Fibroblast of upper back skin (primary cell): Measurements from ENCODE around the gene CREG2.
"Not testable (repeated sequence)": the region's sequence is repeated elsewhere in the genome, so short reads cannot be mapped to it uniquely, and the experiment has no call there.

Experiments used
- DNase-seq: peaks from one replicate; pipeline ENCODE4 v3.0.0-alpha.2; 2013

The CREG2 gene

DNA sequence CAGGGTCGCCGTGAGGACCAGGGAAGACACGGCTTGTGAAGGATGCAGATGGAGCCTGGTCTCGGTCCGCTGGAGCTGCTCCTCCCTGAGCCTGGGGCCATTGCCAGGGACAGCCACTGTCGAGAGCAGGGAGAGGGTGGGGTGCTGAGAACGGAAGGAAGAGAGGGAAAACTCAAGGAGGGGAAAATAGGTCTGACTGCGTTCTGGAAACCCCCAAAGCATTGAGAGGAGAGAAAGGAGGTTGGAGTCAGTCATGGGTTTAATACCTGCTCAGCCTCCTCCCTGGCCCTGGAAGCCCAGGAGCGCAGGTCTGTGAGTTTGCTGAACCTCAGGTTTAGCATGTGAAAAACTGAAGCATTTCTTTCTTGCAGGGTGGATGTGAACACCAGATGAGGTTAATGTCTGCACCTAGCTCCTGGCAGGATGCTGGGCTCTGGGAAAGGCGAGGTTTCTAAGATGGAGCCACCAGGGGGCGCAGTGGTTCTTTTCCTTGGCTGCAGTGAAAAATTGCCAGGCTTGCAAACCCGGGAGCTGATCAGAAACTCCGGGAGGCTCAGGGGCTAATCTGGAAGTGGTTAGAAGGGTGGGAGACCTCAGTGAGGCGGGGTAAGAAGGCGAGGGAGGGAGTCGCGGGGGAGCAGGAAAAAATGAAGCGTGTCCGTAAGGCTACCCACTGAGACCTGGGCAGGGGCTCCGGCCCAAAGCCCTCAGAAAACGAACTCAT lies 45.2 kb downstream of the CREG2 start:
- DNase-seq = peak; percentile 79

DNA sequence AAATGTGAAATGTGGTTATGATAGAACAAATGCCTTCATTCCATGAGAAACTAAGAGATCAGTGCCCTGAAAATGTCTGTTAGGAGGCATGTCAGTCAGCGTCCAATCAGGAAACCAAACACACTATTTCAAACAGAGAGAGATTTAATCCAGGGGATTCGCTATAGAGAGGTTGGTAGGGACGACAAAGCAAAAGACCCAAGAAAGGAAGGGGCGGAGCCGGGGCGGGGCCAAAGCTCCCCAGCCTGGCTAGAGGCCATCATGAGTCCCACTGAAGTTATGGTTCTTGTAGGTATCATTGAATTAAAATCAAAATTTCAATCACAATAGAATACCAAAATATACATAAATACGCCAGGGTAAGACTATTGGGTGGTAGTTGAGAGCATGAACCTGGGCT lies 45.9 kb downstream of the CREG2 start:
- DNase-seq = no peak

DNA sequence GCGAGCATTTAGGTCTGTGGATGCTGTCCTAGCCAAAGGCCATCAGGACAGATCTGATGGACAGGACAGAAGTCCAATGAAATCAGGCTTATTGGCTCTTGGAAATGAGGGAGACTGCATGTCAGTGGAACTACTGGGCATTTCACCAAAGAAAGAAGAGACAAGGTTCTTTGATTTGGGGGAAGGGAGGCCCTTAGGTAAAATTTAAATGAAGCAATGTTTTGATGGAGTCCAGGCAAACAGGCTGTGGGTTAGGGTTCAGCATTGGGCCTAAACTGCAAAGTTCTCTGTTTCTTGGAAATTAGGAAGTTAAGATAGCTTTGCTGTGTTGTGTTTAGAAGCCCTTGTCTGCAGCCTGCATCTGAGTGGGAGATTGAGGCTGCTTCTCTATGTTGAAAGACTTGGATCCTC lies 47.2 kb downstream of the CREG2 start:
- DNase-seq = no peak

DNA sequence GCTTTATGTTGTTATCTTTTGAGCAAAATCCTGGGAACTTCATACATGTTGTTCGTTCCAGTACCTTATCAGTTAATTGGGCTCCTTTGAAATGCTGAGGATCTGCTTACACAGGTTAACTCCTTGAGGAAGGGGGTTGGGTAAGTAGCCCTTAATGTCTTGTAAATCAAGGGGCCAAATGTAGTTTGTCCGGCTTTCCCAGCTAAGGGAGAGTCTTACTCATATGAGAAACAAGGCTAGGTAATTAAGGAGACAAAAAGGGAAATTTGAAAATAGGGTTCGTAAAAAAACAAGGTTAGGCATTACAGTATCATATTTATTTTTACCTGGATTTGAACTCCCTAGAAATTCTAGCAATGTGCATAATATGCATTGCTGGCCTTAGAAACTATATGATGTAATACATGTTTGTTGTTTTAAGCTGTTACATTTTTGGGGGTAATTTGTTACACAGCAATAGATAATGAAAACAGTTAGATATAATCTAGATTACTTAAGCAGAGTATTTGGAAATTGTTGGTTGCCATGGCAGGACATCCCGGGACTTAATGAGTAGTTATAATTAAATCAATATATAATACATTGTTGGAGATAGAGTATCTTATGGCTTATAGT lies 47.9 kb downstream of the CREG2 start:
- DNase-seq = no peak

DNA sequence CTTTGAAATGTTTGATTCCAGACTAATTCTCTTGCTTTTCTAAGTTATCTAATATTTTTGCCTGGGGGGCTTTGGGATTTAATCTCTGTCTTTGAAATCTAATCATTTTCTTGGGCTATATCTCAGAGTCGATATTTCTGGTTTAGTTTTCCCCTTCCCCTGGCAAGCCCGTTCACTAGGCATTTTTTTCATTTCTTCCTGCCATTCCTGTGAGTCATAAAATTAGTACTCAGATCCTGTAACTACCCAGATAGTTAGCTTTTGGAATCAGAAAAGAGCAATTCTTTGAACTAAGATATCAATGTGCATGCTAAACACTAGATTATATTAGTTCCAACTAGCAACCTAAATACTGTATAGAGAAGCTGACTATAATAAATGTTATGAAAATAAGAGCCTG lies 49.4 kb downstream of the CREG2 start:
- DNase-seq = peak; percentile 42

DNA sequence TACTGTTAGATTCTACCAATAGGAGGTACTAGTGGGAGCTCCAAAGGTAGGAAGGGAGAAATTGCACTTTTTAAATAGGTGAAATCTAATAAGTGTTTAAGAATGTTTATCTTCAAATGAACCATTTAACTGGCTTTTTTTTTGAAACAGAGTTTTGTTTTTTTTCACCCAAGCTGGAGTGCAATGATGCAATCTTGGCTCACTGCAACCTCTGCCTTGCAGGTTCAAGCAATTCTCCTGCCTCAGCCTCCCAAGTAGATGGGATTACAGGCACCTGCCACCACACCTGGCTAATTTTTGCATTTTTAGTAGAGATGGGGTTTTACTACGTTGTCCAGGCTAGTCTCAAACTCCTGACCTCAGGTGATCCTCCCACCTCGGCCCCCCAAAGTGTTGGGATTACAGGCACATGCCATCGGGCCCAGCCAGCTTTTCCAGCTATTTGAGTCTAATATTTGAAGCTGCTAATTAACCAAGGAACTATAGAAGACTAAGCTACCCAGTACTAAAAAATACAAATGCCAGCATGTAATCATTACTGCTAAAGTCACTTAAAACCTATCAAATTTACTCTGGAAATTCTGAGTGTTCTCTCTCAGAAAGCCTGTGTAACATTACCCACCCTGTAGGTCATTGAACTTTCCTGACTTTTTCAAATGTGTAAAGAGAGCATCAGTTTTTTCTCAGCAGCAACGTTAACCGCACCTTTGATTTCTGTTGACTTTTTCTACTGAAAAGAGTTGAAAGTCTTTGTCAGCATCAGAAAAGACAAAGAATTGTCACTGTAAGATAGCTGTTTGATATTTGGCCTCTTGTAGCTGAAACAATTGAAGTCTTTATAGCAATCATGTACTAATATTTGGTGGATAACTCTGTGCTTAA lies 54.2 kb downstream of the CREG2 start:
- no peak for DNase-seq

DNA sequence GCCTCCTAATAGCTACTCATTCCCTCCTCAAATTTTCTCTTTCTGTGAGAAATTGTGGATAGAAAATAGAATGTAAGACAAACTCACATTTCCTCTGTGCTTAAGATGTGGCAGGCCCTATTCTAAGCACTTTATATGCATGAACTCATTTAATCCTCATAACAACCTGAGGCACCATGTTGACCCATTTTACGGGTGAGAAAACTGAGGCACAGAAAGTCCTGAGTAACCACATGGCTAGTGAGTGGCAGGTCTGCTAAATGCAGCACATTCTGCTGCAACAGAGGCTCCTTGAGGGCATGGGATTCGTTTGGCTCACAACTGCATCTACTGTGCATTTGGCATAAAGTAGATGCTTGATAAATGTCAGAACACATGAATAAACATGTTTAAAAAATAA lies 56.1 kb downstream of the CREG2 start:
- DNase-seq = no peak

DNA sequence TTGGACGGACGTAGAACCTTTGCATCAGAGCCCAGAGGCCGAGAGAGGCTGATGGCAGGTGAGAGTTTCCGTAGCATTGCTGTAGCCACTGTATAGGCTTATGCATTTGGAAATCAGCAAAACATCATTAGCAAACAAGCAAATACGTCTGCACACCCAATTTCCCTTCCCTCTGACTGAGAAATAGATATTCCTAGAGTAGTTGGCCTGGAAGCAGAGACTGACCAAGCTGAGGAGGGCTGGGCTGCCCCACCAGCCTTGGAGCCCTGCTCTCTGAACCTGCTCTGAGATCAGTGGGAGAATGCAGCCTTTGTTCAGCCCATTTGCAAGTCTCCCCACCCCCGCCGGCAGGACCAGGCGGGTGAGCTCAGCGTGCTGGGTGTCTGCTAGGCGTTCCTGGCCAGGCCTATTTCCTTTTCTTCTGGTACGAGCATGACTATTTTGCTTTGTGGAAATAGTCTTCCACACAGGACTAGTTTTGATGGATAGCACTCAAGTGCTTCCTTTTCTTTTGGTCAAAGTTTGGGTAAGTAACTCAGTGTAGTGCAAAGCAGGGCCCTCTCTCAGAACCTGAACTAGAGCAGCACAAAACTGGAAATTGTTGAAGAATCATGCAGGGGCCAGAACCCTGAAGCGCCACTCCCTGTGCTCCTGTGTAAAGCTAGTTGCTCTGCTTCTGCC lies 56.9 kb downstream of the CREG2 start:
- no peak for DNase-seq

DNA sequence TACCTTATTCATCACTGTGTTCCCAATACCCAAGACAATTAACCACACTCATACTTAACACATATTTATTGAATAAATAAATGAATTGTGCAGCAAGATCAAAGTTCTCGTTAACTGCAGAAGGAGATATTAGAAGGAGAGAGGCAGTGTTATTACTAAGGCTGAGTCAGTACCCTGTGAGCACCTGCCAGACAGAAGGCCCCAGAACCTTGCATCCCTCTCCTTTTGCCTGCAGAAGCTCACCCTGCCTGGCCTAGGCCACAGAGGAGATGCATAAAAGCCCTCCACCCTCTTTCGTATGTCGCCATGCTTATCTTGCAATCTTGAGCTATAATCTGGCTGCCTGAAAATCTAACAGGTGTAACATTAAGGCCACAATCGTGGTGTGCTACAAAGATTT lies 58.3 kb downstream of the CREG2 start:
- DNase-seq = no peak

DNA sequence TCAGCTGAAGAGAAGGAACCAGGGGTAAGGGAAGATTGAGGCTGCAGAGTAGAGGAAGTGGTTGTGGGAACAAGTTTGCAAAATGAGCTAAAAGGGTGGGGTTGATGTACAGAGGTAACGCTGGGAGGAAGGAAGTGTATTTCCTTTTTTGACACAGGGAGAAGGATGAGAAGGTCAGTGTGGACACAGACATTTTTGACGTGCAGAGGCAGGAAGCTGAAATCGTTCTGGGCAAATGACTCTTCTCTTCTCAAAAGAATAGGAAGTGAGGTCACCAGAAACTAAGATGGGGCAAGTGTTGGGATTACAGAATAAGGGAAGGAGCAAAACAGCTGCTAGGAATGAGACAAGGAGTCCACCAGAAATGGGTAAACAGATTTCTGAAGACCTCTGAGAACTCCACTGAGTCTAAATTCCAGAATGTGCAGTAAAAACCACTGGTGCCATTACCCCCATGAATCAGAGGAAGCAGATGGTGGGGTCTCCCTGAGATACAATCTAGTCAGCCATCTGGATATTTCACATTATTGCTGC lies 58.8 kb downstream of the CREG2 start:
- DNase-seq = peak; percentile 67

DNA sequence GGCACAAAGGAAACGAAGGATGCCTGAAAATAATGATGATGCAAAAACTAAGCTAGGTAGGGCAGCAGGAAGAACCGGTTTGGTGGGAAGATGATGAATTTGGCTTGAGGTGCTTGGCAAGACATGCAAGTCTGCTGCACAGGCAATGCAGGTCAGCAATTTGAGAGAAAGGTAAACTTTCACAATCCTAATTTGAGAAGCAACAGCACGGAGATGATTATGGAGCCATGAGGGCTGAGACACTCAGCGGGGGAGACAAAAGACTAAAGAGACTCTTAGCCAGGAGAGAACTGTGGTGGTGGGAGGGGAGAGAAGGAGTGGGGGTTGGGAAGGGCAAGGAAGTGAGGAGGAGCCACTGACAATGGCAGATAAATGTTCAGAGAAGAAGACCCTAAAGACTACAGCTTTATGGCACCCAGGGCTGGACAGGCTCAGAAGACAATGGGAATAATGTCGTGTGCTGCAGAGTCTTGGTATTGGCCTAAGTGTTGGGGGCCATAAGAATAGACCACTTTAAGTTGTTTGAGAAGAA lies 59.4 kb downstream of the CREG2 start:
- no peak for DNase-seq

DNA sequence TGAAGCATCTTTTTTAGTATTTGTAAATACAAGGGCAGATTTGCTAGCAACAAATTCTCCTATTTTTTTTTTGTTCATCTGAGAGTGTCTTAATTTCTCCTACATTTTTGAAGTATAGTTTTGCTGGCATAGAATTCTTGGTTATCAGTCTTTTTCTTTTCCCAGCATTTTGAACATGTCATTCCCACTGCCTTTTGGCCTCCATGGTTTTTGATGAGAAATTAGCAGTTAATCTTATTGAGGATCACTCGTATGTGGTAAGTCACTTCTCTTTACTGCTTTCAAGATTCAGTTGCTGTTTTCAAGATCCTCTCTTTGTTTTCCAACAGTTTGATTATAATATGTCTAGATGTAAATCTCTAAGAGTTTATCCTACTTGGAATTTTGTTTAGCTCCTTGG lies 61.9 kb downstream of the CREG2 start:
- DNase-seq = no peak

DNA sequence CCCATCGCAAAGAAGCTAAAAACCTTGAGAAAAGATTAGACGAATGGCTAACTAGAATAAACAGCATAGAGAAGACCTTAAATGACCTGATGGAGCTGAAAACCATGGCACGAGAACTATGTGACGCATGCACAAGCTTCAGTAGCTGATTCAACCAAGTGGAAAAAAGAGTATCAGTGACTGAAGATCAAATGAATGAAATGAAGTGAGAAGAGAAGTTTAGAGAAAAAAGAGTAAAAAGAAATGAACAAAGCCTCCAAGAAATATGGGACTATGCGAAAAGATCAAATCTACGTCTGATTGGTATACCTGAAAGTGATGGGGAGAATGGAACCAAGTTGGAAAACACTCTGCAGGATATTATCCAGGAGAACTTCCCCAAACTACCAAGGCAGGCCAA lies 70.7 kb downstream of the CREG2 start:
- DNase-seq = not testable (repeated sequence)

DNA sequence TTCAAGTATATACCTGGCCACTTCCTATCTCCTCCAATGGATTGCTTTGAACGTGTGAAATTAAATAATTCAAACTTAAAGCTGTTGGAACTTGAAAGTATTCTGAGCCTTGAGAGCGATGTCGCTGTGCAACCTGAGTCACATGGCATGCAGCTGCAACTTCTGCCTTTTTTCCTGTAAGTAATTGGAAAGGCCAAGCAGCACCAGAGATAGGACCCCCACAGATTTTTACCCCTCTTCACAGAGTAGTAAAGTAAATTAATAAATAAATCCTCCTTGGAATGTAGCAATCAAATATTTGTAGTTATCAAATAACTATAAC lies 75.6 kb downstream of the CREG2 start:
- DNase-seq = no peak

DNA sequence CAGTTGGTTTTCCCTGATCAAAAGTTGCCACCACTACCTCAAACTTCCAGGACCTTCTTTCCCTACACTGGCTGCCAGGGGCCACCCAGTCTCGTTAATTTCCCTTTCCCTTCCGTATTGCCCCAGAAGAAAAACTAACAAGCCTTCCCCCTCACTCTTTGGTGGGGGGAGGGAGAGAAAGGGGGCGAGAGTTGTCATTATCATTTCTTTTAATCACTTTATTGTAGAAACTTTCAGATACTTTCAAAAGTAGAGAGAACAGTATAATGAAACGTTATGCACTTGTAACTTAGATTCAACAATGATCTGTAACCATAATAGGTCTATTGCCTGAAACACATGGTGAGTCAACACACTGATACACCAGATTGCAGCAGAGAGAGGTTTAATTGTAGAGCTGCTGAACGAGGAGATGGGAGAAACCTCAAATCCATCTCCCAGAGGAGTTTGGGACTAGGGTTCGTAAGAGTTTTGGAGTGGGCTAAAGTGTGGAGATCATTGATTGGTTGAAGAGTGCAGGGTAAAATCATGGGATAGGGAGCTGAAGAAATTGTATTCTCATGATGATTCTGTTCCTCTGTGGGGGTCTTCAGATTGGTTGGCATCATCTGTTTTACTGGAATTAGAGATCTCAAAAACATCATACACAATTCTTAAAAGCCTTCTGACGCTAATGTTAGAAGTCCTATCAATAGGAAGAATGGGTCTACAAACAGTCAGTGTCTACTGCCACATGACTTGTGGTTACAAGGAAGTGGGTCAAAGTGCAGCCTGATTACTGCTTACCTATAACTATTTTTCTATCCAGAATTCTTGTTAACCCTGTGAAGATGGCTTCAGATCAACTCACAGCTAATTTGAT lies 76.2 kb downstream of the CREG2 start:
- DNase-seq = no peak

DNA sequence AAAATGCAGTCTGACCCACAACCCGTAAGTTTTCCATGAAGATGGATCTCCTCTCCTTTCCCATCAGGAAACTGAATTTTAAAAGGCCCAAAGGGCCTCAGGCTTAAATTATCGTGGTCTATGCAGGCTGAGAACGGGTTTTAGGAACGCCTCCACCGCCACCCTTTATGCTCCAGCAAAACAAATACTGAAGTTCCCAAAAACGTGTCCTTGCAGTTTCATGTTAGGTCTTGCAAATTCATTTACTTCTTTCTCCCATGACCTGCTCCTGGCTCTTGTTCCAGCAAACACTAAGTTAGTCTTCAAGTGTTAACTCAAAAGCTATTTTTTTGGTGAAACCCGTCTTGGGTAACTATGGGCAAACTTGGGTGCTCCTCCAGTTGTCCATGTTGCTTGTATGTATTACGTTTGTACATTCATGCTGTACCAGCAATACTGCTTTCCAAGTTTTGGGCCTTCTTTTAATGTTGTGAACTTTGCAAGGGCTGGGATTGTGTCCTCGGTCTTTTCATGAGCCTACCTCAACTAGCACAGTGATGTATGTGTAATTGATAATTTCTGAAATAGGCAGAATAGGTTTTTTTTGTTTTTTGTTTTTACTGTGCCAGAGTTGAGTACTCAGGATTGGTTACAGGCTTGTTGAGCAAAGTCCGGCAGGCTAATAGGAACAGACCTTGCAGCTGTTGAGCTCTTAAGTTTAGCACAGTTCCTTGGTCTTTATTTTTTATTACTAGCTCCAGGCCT lies 77.0 kb downstream of the CREG2 start:
- no peak for DNase-seq

DNA sequence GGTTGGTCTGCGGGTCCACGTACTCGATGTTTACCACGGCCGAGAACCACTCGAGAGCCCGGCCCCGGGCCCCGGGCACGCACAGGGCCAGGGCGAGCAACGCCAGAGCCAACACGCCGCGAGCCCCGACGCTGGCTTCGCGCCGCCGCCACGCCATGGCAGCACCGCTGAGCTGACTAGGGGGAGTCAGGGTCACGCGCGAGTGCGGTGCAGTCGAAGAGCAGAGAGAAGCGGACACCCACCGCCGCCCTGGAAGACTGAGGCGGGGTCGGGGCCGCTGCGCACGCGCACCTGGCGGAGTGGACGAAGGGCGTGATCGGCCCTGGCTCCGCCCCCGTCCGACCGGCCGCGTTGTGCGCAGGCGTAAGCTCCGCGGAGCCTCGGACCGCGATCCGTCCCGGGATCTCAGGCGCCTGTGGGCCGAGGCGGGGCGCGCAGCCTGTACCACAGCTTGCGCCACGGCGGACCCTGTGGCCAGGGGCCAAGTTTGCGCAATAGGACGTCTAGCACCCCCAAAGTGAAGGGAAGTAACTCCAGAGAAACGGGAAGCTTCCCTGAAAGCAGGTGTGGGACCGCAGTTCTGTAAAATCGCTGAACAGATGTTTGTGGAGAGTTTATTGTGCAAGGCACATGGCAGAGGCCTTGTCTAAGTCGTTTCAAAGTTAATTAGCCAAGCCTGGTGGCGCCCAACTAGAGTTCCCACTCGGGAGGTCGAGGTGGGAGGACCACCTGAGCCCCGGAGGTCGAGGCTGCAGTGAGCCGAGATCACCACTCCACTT lies 78.7 kb downstream of the CREG2 start, which contains the start of gene RNF149:
TSS of gene RNF149 (minus strand) at position 270 of the 779 bp plus-strand sequence. CDS start at position 157, 113 bp downstream.
- peak; percentile 87 for DNase-seq

DNA sequence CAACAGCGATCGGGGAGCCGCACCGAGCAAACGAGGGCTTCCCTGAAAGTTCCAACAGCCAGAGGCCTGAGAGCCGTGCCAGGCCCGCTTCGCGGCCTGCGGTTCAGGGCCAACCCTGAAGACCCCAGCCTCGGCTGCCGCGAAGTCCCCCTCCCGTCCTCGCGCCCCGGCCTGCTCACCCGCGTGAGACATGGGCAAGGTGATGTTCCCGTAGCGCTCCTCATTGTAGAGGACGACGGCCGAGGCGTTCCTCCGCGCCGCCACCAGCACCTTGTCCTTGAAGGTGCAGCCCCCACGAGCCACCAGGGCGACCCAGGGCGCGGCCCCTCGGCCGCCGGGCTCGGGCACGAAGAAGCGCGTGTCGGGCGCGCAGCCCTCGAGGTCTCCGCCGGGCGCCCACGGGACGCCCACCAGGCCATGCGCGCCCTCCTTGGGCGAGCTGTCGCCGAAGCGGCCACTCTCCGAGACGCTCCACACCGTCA lies 79.3 kb downstream of the CREG2 start:
- no peak for DNase-seq

DNA sequence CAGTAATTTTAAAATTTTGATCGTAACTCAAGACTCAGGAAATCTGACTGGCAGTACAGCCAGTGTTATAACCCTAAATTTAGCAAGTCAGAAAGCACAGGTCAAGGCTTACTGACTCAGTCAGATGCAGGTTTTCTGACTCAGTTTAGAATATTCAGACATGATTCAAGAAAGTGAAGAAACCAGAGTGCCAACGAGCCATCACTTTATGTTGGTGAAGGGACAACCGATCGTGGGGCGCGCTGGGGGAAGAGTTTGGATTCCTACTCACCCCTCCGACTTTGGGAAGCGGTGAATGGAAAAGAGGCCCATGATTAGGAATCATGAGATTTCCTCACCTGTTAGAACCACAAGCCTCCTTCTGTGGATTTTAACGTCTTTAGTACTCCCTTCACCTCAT lies 79.8 kb downstream of the CREG2 start:
- DNase-seq = no peak

DNA sequence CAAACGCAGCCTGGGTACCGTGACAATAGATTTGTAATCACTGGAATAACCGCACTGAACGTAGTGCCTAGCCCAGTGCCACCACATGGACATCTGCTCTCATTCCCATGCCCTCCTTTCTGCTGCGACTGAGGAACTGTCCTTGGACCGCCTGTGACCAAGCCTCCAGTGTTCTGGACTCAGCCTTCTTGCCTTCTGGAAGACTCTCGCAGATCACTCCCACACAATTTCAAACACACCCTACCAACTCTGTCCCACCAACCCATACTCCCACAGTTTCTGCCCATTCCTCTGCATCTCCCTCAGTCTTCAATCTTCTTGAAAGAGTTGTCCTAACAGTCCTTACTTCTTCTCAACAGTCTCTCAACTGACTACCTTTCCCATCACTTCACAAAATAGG lies 80.9 kb downstream of the CREG2 start:
- DNase-seq = no peak
